DOHH2 (cell line): Measurements from ENCODE around the gene ZNF106.

Experiments used
- H3F3A ChIP-seq: fragments of 200-600 bp; sonication (generic), shearing (Covaris generic); 2 replicates; pipeline ENCODE4 v1.6.0; 2016; ENCODE audit warnings: antibody characterized with exemption, mild to moderate bottlenecking; ENCODE audit not compliant: control insufficient read depth, insufficient read depth
- H3K27ac ChIP-seq: fragments of 200-600 bp; sonication (generic); 2 replicates; pipeline ENCODE4 v1.5.1; 2014; ENCODE audit warnings: low read depth, mild to moderate bottlenecking, low read length, moderate library complexity
- H3K27me3 ChIP-seq: fragments of 200-600 bp; sonication (generic); 2 replicates; pipeline ENCODE4 v1.6.1; 2014; ENCODE audit warnings: mild to moderate bottlenecking, low read length, mixed read lengths; ENCODE audit not compliant: control insufficient read depth
- H3K36me3 ChIP-seq: fragments of 200-600 bp; sonication (generic); 2 replicates; pipeline ENCODE4 v1.6.1; 2014; ENCODE audit warnings: mild to moderate bottlenecking, low read length, moderate library complexity, mixed read lengths; ENCODE audit not compliant: control insufficient read depth
- H3K4me1 ChIP-seq: fragments of 200-600 bp; sonication (generic); 2 replicates; pipeline ENCODE4 v1.6.1; 2014; ENCODE audit warnings: mild to moderate bottlenecking, low read length, mixed read lengths; ENCODE audit not compliant: control insufficient read depth
- H3K4me2 ChIP-seq: fragments of 200-600 bp; sonication (generic); 2 replicates; pipeline ENCODE4 v1.6.0; 2014; ENCODE audit warnings: mild to moderate bottlenecking, low read length, moderate library complexity
- H3K4me3 ChIP-seq: fragments of 200-600 bp; sonication (generic); 2 replicates; pipeline ENCODE4 v1.5.1; 2014; ENCODE audit warnings: mild to moderate bottlenecking, low read length, mixed read lengths
- H3K79me2 ChIP-seq: fragments of 200-600 bp; sonication (generic); 2 replicates; pipeline ENCODE4 v1.6.1; 2014; ENCODE audit warnings: mild to moderate bottlenecking, low read length, mixed read lengths; ENCODE audit not compliant: control insufficient read depth
- H3K9me2 ChIP-seq: fragments of 200-600 bp; sonication (generic); replicated peaks from 2 replicates; pipeline ENCODE4 v1.6.1; 2014; ENCODE audit warnings: mild to moderate bottlenecking, low read length, mixed read lengths; ENCODE audit not compliant: control insufficient read depth
- H3K9me3 ChIP-seq: fragments of 200-600 bp; sonication (generic); 2 replicates; pipeline ENCODE4 v1.6.1; 2014; ENCODE audit warnings: antibody characterized with exemption, low read length, mixed read lengths; ENCODE audit not compliant: control insufficient read depth, insufficient read depth
- H4K20me1 ChIP-seq: fragments of 200-600 bp; sonication (generic); 2 replicates; pipeline ENCODE4 v1.6.0; 2014; ENCODE audit warnings: low read depth, mild to moderate bottlenecking, antibody characterized with exemption, low read length, moderate library complexity; ENCODE audit not compliant: control insufficient read depth, insufficient read depth
- EZH2phosphoT487 ChIP-seq: fragments of 200-600 bp; sonication (generic); IDR thresholded peaks from 2 replicates; pipeline ENCODE4 v1.6.1; 2017; ENCODE audit warnings: borderline replicate concordance, mild to moderate bottlenecking, antibody characterized with exemption, low read length, moderate library complexity, mixed read lengths
- TF ChIP-seq, protein P1 (sequence below): fragments of 200-600 bp; sonication (generic); IDR thresholded peaks from one replicate; pipeline ENCODE4 v1.5.1; 2014; ENCODE audit warnings: antibody characterized with exemption, mild to moderate bottlenecking, low read depth, low read length; ENCODE audit not compliant: poor library complexity, severe bottlenecking

Gene ZNF106

DNA sequence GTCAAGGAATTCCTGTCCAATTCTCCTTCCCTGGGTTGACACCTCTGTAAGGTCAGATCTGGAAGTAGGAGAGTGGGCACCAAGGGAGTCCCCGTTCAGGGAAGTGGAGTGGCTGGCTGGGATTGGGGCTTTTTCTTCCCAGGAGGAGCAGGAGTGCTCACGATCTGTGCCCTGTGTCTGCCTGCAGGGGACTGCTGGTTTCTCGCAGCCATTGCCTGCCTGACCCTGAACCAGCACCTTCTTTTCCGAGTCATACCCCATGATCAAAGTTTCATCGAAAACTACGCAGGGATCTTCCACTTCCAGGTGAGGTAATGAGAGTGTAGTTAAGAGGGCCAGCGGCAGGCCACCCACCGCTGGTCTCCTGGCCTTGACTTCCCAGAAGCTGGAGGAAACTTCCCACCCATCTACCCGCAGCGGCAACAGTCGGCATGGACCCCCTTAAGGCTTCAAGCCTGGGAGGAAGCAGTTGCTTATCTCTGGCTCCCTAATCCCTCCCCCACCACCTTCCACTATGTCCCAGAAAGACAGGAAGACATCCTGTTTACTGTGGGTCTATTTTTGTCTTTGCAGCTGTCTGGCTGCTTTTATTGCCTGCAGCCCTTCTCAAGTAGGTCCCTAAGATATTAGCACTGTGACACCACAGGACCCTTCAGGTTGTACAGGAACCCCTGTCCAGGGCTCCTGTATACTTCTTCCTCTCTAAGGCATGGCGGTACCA, 104.8 kb downstream of the ZNF106 start:
- Histone ChIP-seq H4K20me1 (no peaks in the 10 kb centered on the region), H3K9me2 (no peaks in the 10 kb centered on the region), H3K36me3 (no peaks in the 10 kb centered on the region), H3K9me3 (no peaks in the 10 kb centered on the region), H3K4me2 (peak overlapping the region; percentile 50), H3F3A (no peaks in the 10 kb centered on the region), H3K4me3 (peak overlapping the region; percentile 28), H3K27ac (no peak overlapping the region), H3K4me1 (peaks cover 27% of the 10 kb centered on the region), H3K27me3 (no peaks in the 10 kb centered on the region), H3K79me2 (no peaks in the 10 kb centered on the region)
- TF ChIP-seq, protein P1, sequence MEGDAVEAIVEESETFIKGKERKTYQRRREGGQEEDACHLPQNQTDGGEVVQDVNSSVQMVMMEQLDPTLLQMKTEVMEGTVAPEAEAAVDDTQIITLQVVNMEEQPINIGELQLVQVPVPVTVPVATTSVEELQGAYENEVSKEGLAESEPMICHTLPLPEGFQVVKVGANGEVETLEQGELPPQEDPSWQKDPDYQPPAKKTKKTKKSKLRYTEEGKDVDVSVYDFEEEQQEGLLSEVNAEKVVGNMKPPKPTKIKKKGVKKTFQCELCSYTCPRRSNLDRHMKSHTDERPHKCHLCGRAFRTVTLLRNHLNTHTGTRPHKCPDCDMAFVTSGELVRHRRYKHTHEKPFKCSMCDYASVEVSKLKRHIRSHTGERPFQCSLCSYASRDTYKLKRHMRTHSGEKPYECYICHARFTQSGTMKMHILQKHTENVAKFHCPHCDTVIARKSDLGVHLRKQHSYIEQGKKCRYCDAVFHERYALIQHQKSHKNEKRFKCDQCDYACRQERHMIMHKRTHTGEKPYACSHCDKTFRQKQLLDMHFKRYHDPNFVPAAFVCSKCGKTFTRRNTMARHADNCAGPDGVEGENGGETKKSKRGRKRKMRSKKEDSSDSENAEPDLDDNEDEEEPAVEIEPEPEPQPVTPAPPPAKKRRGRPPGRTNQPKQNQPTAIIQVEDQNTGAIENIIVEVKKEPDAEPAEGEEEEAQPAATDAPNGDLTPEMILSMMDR = no peak
- no peak for TF ChIP-seq EZH2phosphoT487

- Histone ChIP-seq H3F3A (no peaks in the 10 kb centered on the region), H3K4me2 (peak overlapping the region; percentile 50), H3K79me2 (no peaks in the 10 kb centered on the region), H3K4me3 (peak overlapping the region; percentile 28; the same call in 1 of the 2 replicates), H3K4me1 (peaks cover 27% of the 10 kb centered on the region), H4K20me1 (no peaks in the 10 kb centered on the region), H3K36me3 (no peaks in the 10 kb centered on the region), H3K27me3 (no peaks in the 10 kb centered on the region), H3K27ac (no peak overlapping the region), H3K9me2 (no peaks in the 10 kb centered on the region), H3K9me3 (no peaks in the 10 kb centered on the region)
- TF ChIP-seq, protein P1 = peak; percentile 93
- no peak for TF ChIP-seq EZH2phosphoT487
Measured at GRCh38 chr15:42385206-42385979, 105.5 kb downstream of the ZNF106 start.

- H3K79me2 ChIP-seq = no peaks in the 10 kb centered on the region
- no peaks in the 10 kb centered on the region for H3K9me3 ChIP-seq
- H3K4me2 ChIP-seq = no peak overlapping the region
- no peaks in the 10 kb centered on the region for H3K27me3 ChIP-seq
- H3K4me1 ChIP-seq = peaks cover 27% of the 10 kb centered on the region
- H3K9me2 ChIP-seq = no peaks in the 10 kb centered on the region
- H3F3A ChIP-seq = no peaks in the 10 kb centered on the region
- no peaks in the 10 kb centered on the region for H4K20me1 ChIP-seq
- no peaks in the 10 kb centered on the region for H3K36me3 ChIP-seq
- no peak overlapping the region for H3K27ac ChIP-seq
- no peak overlapping the region for H3K4me3 ChIP-seq
- no peak for TF ChIP-seq EZH2phosphoT487
Measured at GRCh38 chr15:42384597-42384996, 106.3 kb downstream of the ZNF106 start.

DNA sequence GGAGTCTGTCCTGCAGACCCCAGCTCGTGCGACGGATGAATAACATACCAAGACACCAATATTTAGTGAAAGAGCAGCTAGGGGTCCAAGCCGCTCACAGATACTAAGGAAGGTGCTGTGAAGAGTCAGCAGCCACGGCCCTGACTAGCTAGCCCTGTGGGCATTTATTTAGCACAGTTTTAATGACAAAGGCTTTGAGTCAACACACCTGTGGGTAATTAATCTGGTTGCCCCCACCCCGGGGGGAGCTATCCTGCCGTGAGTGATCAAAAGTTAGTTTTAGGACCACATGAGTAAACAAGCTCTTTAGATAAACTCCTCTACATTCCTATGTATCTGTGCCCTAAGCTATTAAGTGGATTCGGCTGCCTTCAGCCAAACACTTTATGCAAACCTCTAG, 112.9 kb downstream of the ZNF106 start:
- Histone ChIP-seq H3F3A (no peaks in the 10 kb centered on the region), H3K9me2 (no peaks in the 10 kb centered on the region), H3K79me2 (no peaks in the 10 kb centered on the region), H3K27me3 (no peaks in the 10 kb centered on the region), H3K4me2 (no peak overlapping the region), H3K36me3 (no peaks in the 10 kb centered on the region), H3K4me1 (no peaks in the 10 kb centered on the region), H3K4me3 (no peak overlapping the region), H4K20me1 (no peaks in the 10 kb centered on the region), H3K9me3 (peaks cover 9% of the 10 kb centered on the region; the same call in 1 of the 2 replicates), H3K27ac (no peak overlapping the region)
- TF ChIP-seq, protein P1 = no peak
- TF ChIP-seq EZH2phosphoT487 = no peak
